Muscle layer of colon (tissue), 2 donors: ENCODE results near the gene PRDM7.
A peak's percentile ranks its signal among the peaks of the same experiment; 100 is the strongest.
"Not testable (repeated sequence)": the region's sequence is repeated elsewhere in the genome, so short reads cannot be mapped to it uniquely, and the experiment has no call there.

ENCODE experiments used
- H3K27ac ChIP-seq: one replicate; pipeline ENCODE4 v1.7.0; 2013; ENCODE audit warnings: low read depth, mild to moderate bottlenecking, low read length, moderate library complexity
- H3K27me3 ChIP-seq, 2 donors: one replicate each; pipeline ENCODE4 v1.7.0; 2013; ENCODE audit warnings: low read length in 2 of 2, mild to moderate bottlenecking in 2 of 2; ENCODE audit not compliant: insufficient read depth in 2 of 2, control insufficient read depth in 1 of 2
- H3K36me3 ChIP-seq: one replicate; pipeline ENCODE4 v1.7.0; 2013; ENCODE audit warnings: mild to moderate bottlenecking, low read length; ENCODE audit not compliant: insufficient read depth
- H3K4me1 ChIP-seq: one replicate; pipeline ENCODE4 v1.7.0; 2013; ENCODE audit warnings: mild to moderate bottlenecking, low read length; ENCODE audit not compliant: insufficient read depth
- H3K4me3 ChIP-seq, 2 donors: one replicate each; pipeline ENCODE4 v1.7.0; 2013; ENCODE audit warnings: low read length in 2 of 2, low read depth in 1 of 2, mild to moderate bottlenecking in 1 of 2, moderate library complexity in 1 of 2
- H3K9ac ChIP-seq: one replicate; pipeline ENCODE4 v1.7.0; 2013; ENCODE audit warnings: low read length
- H3K9me3 ChIP-seq: one replicate; pipeline ENCODE4 v1.7.0; 2013; ENCODE audit warnings: mild to moderate bottlenecking, low read length
- donor health status: abdominal sarcoma.
- donor health status: Adenocarcinoma of cecum.

The PRDM7 gene

GRCh38 chr16:90061437-90061836 lies 15.7 kb downstream of the PRDM7 start:
- Histone ChIP-seq H3K27me3 (no peaks in the 10 kb centered on the region), H3K36me3 (no peaks in the 10 kb centered on the region), H3K27ac (no peak overlapping the region), H3K4me3 (no peak overlapping the region), H3K9me3 (no peaks in the 10 kb centered on the region), H3K9ac (no peak overlapping the region), H3K4me1 (no peaks in the 10 kb centered on the region)

GRCh38 chr16:90057738-90058173 lies 19.4 kb downstream of the PRDM7 start:
- no peaks in the 10 kb centered on the region for H3K36me3 ChIP-seq
- H3K27me3 ChIP-seq, result no peaks in the 10 kb centered on the region
- no peaks in the 10 kb centered on the region for H3K9me3 ChIP-seq
- no peak overlapping the region for H3K4me3 ChIP-seq
- no peaks in the 10 kb centered on the region for H3K4me1 ChIP-seq
- H3K9ac ChIP-seq, result no peak overlapping the region
- H3K27ac ChIP-seq, result no peak overlapping the region

- H3K4me3 ChIP-seq, H3K36me3 ChIP-seq, H3K9ac ChIP-seq, H3K9me3 ChIP-seq, H3K27ac ChIP-seq, H3K27me3 ChIP-seq, H3K4me1 ChIP-seq: not testable (repeated sequence)
Measured at GRCh38 chr16:90056521-90056920, 20.6 kb downstream of the PRDM7 start.

GRCh38 chr16:90055371-90055770 lies 21.8 kb downstream of the PRDM7 start:
- H3K9me3 ChIP-seq, result no peaks in the 10 kb centered on the region
- no peaks in the 10 kb centered on the region for H3K36me3 ChIP-seq
- H3K4me3 ChIP-seq, result no peak overlapping the region
- no peaks in the 10 kb centered on the region for H3K4me1 ChIP-seq
- no peak overlapping the region for H3K27ac ChIP-seq
- H3K27me3 ChIP-seq, result no peaks in the 10 kb centered on the region
- H3K9ac ChIP-seq, result no peak overlapping the region

DNA sequence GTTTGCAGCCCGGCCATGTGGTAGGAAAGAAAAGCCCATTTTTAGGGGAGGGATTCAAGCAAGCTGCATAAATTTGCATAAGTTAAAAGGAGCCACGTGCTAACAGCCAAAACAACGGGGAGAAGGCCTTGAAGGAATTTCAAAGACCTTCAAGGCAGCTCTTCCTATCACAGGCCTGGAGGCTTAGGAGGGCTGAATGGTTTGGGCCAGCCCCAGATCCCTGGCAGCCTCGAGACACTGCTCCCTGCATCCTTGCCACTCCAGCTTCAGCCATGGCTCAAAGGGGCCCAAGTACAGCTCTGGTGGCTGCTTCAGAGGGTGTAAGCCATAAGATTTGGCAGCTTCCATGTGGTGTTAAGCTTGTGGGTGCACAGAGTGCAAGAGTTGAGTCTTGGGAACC lies 22.6 kb downstream of the PRDM7 start:
- no peaks in the 10 kb centered on the region for H3K27me3 ChIP-seq
- no peaks in the 10 kb centered on the region for H3K9me3 ChIP-seq
- H3K4me3 ChIP-seq, result no peak overlapping the region
- H3K27ac ChIP-seq, result no peak overlapping the region
- H3K4me1 ChIP-seq, result no peaks in the 10 kb centered on the region
- no peaks in the 10 kb centered on the region for H3K36me3 ChIP-seq
- no peak overlapping the region for H3K9ac ChIP-seq

- no peaks in the 10 kb centered on the region for H3K9me3 ChIP-seq
Measured at GRCh38 chr16:90053902-90054500, 23.1 kb downstream of the PRDM7 start.

DNA sequence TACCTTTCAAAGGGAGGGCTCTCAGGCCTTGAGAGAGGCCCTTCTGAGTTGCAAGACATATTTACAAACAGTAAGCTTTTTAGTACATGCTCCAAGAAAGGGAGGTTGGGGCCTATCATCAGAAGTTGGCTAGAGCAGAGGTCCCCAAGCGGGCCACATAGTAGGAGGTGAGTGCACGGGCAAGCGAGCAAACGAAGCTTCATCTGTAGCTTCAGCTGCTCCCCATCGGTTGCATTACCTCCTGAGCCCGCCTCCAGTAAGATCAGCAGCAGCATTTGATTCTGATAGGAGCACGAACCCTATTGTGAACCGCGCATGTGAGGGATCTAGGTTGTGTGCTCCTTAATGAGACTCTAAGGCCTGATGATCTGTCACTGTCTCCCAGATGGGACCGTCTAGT lies 26.2 kb downstream of the PRDM7 start:
- no peaks in the 10 kb centered on the region for H3K9me3 ChIP-seq
- no peak overlapping the region for H3K9ac ChIP-seq
- peaks cover 0 to 14% of the 10 kb centered on the region in 2 donors for H3K27me3 ChIP-seq
- H3K36me3 ChIP-seq, result no peaks in the 10 kb centered on the region
- no peak overlapping the region for H3K4me3 ChIP-seq
- no peak overlapping the region for H3K27ac ChIP-seq
- H3K4me1 ChIP-seq, result peaks cover 10% of the 10 kb centered on the region

More at GRCh38 chr16:90053902-90054500, 23.1 kb downstream of the PRDM7 start:
- Histone ChIP-seq H3K27ac (no peak overlapping the region), H3K9ac (no peak overlapping the region), H3K27me3 (no peaks in the 10 kb centered on the region), H3K36me3 (no peaks in the 10 kb centered on the region), H3K4me3 (no peak overlapping the region), H3K4me1 (no peaks in the 10 kb centered on the region)

GRCh38 chr16:90048737-90049330 lies 28.3 kb downstream of the PRDM7 start:
- no peaks in the 10 kb centered on the region for H3K9me3 ChIP-seq
- H3K27me3 ChIP-seq, result peaks cover 0 to 14% of the 10 kb centered on the region in 2 donors
- no peaks in the 10 kb centered on the region for H3K36me3 ChIP-seq
- no peak overlapping the region for H3K9ac ChIP-seq
- peaks cover 10% of the 10 kb centered on the region for H3K4me1 ChIP-seq
- H3K4me3 ChIP-seq, result no peak overlapping the region
- H3K27ac ChIP-seq, result no peak overlapping the region

DNA sequence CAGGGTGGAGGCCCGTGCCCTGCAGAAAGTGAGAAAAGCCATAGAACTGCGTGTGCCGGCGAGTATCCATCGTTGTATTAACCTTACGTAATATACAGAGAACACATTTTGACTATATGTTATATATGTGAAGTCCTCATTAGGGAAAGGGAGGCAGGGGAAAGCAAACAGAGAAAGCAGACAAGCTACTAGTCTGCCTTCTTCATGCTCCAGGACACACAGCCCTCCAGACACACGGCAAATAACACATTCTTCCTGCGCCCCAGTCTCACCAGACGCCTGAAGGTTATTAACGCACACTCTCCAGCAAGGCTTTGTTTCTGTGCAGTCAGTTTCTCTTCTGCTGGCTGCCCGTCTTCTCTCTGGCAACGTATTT lies 28.8 kb downstream of the PRDM7 start:
- peaks cover 0 to 14% of the 10 kb centered on the region in 2 donors for H3K27me3 ChIP-seq
- peaks cover 10% of the 10 kb centered on the region for H3K4me1 ChIP-seq
- no peaks in the 10 kb centered on the region for H3K9me3 ChIP-seq
- H3K27ac ChIP-seq, result no peak overlapping the region
- no peaks in the 10 kb centered on the region for H3K36me3 ChIP-seq
- H3K9ac ChIP-seq, result no peak overlapping the region
- H3K4me3 ChIP-seq, result no peak overlapping the region

DNA sequence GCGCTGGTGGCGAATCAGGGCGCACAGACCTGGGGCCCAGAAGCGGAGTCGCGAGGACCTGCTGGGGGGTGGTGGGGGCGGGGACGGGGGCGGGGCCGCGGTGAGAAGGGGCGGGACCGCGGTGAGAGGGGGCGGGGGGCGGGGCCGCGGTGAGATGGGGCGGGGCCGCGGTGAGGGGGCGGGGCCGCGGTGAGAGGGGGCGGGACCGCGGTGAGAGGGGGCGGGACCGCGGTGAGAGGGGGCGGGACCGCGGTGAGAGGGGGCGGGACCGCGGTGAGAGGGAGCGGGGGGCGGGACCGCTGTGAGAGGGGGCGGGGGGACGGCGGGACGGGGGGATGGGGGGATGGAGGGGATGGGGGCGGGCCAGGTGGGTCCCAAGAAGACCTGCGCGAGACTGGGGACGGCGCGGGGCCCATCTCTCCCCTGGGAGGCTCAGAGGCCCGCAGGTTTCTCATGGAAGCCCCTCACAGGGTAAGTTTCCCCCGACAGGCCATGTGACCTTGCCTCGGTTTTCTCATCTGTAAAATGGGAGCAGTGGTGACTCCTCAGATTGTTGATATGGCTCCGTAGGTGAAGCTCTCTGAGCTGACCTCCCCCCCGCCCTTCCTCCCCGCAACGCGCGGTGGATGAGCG lies 29.3 kb downstream of the PRDM7 start:
- no peak overlapping the region for H3K9ac ChIP-seq
- peaks cover 0 to 14% of the 10 kb centered on the region in 2 donors for H3K27me3 ChIP-seq
- no peak overlapping the region for H3K27ac ChIP-seq
- peak overlapping the region; percentile 21 to 44 for H3K4me3 ChIP-seq
- H3K36me3 ChIP-seq, result no peaks in the 10 kb centered on the region
- peaks cover 10% of the 10 kb centered on the region for H3K4me1 ChIP-seq
- no peaks in the 10 kb centered on the region for H3K9me3 ChIP-seq

DNA sequence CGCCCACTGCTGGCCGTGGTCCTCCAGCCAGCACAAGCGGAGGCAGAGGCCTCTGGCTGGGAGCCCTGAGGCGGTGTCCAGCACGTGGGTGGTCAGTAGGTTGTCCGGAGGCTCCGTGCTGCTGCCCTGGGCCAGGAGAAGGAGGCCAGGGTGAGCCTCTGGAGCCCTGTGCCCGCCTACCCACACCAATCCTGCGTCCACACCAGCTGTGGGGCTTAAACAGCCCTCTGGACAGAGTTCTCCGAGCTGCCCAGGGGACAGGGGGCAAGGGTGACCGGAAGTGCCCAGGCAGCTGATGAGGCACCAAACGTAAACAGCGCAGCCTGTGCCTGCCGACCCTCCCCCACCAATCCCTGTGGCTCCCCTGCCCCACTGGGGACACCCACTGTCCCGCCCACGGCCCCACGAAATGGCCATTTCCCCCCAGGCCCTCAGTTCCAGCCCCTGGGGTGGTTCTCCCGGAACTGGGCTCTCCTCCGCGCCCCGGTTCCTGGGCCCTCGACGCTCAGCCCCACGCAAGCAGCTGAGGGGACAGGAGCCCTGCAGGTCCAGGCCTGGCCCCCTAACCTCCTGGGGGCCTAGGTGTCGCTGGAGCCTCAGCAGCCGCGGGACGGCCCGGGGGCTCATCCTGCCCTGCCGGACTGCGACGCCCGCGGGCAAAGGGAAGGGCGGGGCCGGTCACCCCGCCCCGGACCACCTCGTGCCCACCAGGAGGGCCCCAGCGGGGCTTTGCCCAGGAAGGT lies 30.0 kb downstream of the PRDM7 start:
- Histone ChIP-seq H3K4me3 (peak overlapping the region; percentile 21 to 44), H3K27ac (no peak overlapping the region), H3K27me3 (peaks cover 0 to 14% of the 10 kb centered on the region in 2 donors)

More for the DNA sequence above, 30.0 kb downstream of the PRDM7 start:
- Histone ChIP-seq H3K36me3 (no peaks in the 10 kb centered on the region), H3K9ac (no peak overlapping the region), H3K4me1 (peaks cover 10% of the 10 kb centered on the region), H3K9me3 (no peaks in the 10 kb centered on the region)
